D721Med (cell line): Measurements from ENCODE around the gene NHEJ1.

Experiments used
- DNase-seq: peaks from one replicate; pipeline ENCODE4 v3.0.0; 2011; ENCODE audit warnings: low spot score; ENCODE audit not compliant: insufficient read length
- FAIRE-seq: peaks from 2 replicates; lab custom pipeline; 2011; peaks lifted over from hg19 to GRCh38; lab: Jason Lieb, UNC
- TF ChIP-seq, protein P1 (sequence below): IDR thresholded peaks from 2 replicates; pipeline ENCODE4 v1.5.1; 2012; ENCODE audit warnings: mild to moderate bottlenecking, control low read depth; ENCODE audit not compliant: insufficient read depth; ENCODE audit errors: missing control alignments

The NHEJ1 gene

GRCh38 chr2:219078126-219078525 is 82.5 kb downstream of the NHEJ1 start:
- TF ChIP-seq, protein P1, sequence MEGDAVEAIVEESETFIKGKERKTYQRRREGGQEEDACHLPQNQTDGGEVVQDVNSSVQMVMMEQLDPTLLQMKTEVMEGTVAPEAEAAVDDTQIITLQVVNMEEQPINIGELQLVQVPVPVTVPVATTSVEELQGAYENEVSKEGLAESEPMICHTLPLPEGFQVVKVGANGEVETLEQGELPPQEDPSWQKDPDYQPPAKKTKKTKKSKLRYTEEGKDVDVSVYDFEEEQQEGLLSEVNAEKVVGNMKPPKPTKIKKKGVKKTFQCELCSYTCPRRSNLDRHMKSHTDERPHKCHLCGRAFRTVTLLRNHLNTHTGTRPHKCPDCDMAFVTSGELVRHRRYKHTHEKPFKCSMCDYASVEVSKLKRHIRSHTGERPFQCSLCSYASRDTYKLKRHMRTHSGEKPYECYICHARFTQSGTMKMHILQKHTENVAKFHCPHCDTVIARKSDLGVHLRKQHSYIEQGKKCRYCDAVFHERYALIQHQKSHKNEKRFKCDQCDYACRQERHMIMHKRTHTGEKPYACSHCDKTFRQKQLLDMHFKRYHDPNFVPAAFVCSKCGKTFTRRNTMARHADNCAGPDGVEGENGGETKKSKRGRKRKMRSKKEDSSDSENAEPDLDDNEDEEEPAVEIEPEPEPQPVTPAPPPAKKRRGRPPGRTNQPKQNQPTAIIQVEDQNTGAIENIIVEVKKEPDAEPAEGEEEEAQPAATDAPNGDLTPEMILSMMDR: no peak
- no peak for DNase-seq
- FAIRE-seq: no peak

DNA sequence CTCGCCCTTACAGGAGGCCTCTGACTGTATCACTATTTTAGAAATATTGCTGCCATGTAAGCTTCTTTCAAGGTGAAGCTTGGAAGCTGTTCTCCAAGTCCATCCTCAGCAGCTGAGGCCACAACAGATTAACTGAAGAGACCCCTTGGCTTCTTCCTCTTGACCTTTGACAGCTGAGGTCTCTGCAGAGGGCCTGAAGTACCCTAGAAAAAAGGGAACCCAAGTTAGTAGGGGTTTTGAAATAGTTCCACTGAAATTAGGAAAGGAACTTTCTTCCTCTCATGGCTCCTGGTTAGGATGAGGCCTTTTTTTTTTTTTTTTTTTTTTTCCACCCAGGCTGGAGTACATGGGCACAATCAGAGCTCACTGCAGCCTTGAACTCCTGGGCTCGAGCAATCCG is 84.4 kb downstream of the NHEJ1 start:
- DNase-seq: no peak
- no peak for FAIRE-seq
- TF ChIP-seq, protein P1: no peak

DNA sequence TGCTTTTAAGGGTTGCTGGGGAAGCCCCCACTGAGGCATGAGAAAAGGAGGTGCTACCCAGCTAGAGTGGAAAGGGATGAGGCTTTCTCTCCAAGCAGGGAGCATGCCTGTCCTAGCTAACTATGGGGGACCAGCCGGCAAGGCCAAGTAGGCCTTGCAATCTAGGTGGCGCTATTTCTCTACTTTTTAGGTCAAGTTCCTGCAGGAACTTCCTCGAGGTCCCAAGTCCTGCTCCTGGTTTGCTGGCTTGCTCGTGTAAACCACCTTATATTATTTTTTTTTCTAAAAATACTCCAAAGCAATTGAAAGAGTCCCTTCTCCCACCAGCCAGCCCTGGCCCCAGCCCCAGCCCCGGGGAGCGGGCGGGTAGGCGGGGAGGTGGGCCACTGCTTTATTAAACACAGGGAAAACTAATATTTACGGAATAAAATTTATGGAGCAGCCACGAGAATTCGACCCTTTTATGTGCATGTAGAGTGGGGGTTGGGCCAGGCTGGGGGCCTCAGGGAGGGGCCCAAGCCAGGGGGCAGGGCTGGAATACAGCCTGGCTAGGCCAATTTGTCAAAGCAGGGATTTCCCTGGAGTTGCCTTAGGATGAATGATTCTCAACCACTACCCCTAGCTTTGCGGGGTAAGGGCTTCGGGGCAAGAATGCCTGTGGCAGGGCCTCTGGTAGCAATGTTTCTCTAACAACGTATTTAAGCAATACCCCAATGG is 87.0 kb downstream of the NHEJ1 start:
- no peak for DNase-seq
- FAIRE-seq: no peak
- TF ChIP-seq, protein P1: peak; percentile 64

- no peak for FAIRE-seq
- TF ChIP-seq, protein P1: no peak
- DNase-seq: no peak
Measured at GRCh38 chr2:219072741-219073250, 87.8 kb downstream of the NHEJ1 start.

DNA sequence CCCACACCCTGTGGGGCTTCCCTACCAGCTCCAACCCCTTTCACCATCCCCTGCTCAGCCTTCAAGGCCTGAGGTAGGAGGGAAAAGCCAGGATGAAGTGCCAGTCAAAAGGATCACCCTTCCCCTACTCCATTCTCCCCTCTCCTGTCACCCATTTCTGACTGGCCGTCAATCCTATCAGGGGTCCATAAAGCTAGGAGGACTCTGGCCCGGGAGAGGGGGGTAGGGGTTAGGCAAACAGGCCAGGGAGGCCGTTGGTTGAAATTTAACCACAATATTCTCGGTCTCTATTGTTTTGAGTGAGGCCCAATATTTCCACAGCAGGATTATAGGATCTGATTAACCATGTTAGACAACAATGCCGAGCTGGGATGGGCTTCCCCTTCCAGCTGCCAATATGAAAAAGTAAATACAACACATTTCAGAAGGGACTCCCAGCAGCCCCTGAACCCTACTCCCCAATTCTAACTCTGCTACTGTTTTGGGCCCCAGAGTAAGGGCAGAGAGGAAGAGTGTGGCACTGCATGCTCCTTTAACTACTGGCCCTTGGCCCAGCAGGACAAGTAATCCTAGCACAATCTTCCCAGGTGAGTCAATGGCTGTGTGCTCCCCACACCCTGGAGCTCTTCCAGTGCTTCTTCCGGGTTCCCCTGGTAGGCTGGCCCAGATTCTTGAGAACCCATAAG is 89.3 kb downstream of the NHEJ1 start:
- TF ChIP-seq, protein P1: no peak
- DNase-seq: no peak
- no peak for FAIRE-seq

GRCh38 chr2:219065484-219065883 is 95.1 kb downstream of the NHEJ1 start:
- TF ChIP-seq, protein P1: no peak
- DNase-seq (no peak), FAIRE-seq (no peak)

GRCh38 chr2:219062081-219062480 is 98.5 kb downstream of the NHEJ1 start:
- TF ChIP-seq, protein P1: no peak
- no peak for FAIRE-seq
- no peak for DNase-seq
